Measurements from ENCODE around the gene THRA.

THRA gene

DNA sequence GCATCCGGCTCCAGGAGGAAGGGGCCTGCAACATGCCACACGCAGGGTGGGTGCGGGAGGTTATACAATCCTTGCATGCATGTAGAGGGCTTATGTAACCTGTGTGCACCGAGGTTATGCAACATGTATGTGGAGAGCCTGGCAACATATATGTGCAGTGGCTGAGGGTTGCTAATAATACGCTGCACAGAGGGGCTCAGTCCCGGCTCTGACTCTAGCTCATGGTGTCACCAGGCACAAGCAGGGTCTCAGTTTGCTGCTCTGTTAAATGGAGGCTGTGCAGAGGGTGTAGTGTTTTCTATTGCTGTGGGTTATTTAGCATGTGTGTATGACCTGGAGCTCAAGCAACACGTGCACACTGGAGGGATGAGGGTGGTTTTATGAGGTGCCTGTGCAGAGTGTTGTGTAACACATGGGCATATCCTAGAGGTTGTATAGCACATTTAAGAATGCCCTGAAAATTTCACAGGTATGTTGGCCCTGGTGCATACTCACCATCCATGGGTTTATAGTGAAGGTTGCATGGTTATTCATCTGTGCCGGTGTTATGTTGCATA is 13.3 kb downstream of the THRA start:
- in situ Hi-C loops (cut with MboI; ENCODE audit: low sequenced_read_pairs), result no loop called here

DNA sequence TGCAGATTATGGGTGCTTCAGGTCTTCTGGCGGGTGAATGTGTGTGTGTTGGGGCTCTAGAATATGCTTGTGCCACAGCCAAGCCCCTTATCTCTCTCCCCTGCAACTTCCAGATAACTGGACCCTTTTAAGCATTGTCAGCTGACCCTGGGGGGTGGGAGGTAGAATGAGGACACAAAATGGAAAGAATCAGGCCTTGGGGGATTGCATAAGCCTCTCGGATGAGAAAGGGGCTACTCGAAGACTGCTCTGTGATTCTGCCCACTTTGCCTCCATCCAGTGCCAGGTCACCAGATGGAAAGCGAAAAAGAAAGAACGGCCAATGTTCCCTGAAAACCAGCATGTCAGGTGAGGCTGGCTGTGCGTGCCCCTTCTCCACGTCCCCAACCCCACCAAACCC is 13.8 kb downstream of the THRA start:
- in situ Hi-C loops (cut with MboI; ENCODE audit: low sequenced_read_pairs), result no loop called here

DNA sequence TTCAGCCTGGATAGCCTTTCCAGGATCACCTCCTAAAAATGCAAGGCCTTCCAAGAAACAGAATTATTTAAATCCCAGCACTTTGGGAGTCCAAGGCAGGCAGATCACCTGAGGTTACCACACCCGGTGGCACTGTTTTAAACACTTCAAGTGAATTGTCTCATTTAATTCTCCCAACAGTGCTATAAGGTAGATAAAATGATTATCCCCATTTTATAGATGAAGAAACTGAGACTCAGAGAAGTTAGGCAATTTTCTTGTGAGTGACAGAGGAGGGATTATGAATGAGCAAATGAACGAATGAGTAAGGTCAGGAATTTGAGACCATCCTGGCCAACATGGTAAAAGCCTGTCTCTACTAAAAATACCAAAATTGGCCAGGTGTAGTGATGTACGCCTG is 16.8 kb downstream of the THRA start:
- in situ Hi-C loops (cut with MboI; ENCODE audit: low sequenced_read_pairs), result no loop called here

DNA sequence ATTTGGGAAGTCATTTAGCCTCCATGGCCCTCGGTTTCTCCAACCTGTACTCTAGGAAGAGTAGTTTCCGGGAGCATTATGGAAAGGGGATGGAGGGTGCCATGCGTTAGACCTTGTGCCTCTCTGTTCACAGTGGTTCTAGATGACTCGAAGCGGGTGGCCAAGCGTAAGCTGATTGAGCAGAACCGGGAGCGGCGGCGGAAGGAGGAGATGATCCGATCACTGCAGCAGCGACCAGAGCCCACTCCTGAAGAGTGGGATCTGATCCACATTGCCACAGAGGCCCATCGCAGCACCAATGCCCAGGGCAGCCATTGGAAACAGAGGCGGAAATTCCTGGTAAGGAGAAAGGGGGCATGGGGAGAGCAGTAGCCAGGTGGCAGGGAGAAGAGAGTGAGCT is 21.7 kb downstream of the THRA start:
- in situ Hi-C loops (cut with MboI; ENCODE audit: low sequenced_read_pairs), result no loop called here

DNA sequence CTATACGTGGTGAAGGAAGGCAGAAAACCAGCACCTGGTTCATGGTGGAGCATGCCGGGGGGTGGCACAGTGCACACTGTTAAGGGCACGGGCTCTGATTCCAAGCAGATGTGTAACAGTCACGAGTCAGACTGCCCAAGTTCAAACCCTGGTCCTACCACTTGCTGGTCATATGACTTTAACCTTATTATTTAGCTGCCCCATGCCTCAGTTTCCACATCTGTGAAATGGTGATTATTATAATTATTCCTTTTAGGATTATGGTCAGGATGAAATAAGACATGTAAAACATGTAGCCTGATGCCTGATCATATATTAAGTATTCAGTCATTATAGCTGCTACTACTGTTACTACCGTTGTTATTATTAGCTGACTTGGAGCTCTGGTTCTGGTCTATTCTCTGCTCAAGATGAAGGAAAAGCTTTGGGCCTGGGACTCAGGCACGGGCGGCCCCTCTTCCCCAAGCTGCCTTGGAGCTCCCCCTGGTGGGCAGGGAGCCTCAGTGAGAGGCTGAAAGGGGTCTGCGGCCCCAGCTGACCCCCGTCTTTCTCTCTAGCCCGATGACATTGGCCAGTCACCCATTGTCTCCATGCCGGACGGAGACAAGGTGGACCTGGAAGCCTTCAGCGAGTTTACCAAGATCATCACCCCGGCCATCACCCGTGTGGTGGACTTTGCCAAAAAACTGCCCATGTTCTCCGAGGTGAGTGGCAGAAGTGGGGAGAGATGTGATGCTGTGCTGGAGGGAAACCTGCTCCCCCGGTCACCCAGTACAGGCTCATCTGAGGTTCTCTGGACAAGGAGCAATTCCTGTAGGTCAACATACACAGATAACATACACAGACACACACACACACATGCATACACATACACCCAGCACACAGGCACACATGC is 23.6 kb downstream of the THRA start:
- in situ Hi-C loops (cut with MboI; ENCODE audit: low sequenced_read_pairs), result no loop called here

DNA sequence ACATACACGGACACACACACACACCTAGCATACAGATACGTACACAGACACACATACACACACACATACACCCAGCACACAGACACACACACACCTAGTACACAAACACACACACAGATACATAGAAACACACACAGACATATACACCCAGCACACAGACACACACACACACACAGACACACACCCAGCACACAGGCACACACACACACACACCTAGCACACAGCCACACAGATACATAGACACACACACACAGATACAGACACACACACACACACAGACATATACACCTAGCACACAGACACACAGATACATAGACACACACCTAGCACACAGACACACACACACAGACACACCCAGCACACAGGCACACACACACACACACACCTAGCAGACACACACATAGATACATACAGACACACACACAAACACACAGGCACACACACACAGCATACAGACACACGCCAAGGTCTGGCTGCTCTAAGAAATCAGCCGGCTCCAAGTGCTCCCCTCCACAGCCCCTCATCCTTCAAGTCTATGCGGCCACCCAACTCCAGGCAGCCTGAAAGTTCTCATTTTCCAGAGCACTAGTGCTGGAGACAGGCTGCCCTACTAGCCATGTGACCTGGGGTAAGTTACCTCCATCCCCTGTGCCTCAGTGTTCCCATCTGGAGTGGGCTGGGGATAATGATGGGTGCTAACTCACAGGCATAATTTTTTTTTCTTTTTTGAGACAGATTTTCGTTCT is 24.5 kb downstream of the THRA start:
- in situ Hi-C loops (cut with MboI; ENCODE audit: low sequenced_read_pairs), result no loop called here

DNA sequence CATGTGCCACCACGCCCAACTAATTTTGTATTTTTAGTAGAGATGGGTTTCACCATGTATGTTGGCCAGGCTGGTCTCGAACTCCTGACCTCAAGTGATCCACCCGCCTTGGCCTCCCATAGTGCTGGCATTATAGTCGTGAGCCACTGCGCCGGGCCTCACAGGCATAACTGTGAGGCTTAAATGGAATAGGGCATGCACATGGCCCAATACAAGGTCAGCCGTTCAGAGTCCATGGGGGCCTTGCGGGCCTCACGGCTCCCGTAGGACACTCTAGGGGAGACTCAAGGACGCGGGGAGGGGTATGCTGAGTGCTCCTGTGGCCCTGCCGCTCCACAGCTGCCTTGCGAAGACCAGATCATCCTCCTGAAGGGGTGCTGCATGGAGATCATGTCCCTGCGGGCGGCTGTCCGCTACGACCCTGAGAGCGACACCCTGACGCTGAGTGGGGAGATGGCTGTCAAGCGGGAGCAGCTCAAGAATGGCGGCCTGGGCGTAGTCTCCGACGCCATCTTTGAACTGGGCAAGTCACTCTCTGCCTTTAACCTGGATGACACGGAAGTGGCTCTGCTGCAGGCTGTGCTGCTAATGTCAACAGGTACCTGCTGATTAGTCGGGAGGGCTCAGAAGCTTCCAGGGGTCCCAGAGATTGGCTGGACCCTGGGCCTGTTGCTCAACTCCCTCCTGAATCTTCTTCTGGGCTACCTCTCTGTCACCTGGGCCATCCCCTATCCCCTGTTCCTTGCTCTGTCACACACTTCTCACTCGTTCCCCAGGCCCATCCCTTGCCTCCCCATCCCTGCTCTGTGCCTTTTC is 25.3 kb downstream of the THRA start:
- in situ Hi-C loops (cut with MboI; ENCODE audit: low sequenced_read_pairs), result no loop called here

DNA sequence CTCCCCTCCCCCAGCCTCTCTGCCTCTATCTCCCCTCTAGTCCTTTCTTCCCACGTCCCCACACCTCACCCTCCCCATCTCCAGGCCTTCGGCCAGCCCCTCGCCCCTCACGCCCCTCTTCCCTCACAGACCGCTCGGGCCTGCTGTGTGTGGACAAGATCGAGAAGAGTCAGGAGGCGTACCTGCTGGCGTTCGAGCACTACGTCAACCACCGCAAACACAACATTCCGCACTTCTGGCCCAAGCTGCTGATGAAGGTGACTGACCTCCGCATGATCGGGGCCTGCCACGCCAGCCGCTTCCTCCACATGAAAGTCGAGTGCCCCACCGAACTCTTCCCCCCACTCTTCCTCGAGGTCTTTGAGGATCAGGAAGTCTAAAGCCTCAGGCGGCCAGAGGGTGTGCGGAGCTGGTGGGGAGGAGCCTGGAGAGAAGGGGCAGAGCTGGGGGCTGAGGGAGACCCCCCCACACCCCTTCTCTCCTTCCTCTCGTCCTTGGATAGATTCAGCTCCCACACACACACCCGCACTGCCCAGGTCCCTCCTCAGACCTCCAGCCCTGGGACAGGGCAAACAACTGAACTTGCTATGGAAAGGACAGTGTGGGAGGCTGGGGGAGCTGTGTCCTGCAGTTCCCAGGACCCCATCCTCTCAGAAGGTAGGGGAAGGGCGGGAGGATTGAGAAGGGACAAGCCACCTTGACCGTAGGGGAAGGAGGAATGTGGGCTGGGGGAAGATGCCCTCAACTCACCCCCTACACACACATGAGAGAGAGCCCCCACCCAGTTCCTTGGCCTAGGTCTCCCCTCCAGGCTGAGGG is 26.5 kb downstream of the THRA start:
- in situ Hi-C loops (cut with MboI; ENCODE audit: low sequenced_read_pairs), result no loop called here

DNA sequence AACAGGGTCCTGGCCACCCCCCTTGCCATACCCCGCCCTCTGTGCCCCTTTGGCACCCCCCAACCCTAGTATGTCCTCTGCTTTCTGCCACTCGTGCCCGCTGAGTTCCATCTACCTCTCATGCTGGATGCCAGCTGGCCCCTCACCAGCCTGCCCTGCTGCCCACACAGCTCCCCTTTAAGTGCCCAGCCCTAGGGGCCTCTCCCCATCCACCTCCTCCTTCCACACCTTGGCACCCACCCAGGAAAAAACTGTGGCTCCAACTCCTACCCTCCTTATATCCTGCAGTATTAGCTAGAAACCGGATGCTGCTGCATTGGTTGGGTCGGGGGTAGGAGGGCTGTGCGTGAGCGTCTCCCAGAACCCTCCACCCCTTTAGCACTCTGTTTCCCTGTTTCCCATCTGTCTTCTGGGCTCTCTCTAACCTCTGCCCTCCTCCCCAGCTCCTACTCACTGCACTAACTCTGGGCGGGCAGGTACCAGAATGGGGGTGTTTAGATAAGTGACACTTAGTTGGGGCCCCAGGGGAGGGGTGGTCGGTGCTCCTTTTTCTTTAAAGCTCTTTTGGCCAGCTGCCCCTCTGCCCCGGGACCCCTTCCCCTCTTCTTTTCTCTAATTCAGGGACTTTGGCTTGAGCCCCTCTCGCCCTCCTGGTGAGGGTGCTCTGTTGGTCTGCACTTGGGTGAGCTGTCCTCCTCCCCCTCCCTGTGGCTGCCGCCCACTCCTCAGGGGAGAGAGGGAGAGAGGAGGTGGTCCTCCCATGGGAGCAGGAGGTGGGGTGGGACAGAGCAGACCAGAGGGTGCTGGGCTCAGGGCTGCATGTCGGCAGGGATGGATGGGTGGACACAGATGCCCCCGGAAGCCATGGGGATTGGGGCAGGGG is 27.7 kb downstream of the THRA start:
- in situ Hi-C loops (cut with MboI; ENCODE audit: low sequenced_read_pairs), result no loop called here

DNA sequence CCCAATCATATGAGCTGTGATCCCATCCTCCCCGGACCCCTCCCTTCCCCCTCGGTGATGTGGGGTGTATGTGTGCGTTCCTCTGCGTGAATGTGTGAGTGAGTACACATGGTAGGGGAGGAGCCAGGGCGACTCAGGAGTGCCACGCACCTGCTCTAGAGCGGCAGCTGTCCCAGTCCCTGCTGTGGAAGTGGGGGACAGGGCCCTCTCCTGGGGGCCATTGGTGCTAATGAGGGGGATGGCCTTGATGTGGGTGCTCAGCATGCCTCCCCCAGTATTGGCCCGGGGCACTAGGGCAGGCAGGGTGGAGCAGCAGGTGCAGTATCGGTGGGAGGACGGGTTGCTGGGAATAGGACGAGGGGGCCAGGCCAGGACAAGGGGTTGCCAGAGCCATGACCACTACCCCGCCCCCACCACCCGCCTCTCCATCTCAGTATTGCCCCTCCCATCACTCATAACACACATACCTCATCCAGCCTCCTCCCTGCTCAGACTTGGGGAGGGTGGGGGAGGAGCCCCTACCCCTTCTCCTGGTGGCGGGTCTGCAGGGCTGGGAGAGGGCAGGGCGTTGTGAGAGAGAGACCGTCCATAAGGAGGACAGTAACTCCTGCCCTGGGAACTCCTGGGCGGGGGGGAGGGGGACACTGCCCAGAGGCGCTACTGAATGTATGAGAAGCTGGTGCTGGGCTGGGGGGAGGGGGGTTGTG is 29.1 kb downstream of the THRA start:
- in situ Hi-C loops (cut with MboI; ENCODE audit: low sequenced_read_pairs), result no loop called here

DNA sequence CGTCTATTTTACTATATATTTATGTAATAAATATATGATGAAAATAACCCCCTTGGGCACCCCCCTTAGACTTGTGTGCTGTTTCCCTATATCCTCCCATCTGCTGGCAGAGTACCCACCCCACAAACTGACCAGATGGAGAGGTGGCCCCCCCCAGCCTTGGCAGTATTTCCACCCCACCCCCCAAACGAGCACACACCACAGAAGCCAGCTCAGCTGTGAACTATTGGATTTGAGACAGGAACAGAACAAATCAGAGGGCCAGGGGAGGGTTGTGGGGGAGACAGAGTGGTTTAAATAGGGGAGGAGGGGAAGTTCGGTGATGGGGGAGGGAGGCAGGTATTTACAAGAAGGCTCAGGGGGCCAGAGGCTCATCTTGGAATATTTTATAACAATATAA is 29.8 kb downstream of the THRA start:
- in situ Hi-C loops (cut with MboI; ENCODE audit: low sequenced_read_pairs), result no loop called here

DNA sequence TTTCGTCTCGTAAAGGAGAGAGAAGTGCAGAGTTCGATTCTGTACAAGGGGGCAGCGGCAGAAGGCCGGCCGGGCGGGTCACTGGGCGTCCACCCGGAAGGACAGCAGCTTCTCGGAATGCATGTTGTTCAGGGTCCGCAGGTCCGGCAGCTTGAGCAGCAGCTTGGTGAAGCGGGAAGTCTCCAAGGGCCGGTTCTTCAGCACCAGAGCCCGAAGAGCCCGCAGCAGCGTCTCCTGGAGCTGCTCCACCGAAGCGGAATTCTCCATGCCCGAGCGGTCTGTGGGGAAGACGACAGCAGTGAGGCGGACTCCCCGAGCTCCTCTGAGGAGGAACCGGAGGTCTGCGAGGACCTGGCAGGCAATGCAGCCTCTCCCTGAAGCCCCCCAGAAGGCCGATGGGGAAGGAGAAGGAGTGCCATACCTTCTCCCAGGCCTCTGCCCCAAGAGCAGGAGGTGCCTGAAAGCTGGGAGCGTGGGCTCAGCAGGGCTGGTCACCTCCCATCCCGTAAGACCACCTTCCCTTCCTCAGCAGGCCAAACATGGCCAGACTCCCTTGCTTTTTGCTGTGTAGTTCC is 30.3 kb downstream of the THRA start:
- in situ Hi-C loops (cut with MboI; ENCODE audit: low sequenced_read_pairs), result no loop called here

DNA sequence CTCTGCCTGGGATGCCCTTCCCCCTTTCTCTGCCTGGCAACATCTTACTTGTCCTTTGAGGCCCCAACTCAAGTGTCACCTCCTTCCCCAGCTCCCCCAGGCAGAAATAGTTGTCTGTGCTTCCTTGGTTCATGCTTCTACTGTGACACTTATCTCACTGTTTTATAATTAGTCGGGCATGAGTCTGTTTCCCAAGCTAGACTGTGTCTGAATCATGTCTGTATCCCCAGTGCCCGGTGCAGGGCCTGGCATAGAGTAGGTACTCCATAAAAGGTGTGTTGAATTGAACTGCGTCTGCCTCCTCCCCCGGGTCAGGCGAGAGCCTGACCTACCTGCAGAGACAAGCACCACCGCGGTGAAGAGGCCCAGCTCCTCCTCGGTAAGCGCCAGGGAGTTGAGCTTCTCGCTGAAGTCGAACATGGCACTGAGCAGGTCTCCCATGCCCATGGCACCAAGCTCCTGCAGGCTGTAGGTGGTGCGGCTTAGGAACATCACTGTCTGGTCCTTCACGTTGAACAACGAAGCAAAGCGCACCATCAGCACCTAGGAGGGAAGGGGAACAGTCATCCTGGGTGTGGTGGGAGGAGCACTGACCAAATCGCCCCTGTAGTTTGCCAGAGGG is 30.9 kb downstream of the THRA start:
- in situ Hi-C loops (cut with MboI; ENCODE audit: low sequenced_read_pairs), result no loop called here

DNA sequence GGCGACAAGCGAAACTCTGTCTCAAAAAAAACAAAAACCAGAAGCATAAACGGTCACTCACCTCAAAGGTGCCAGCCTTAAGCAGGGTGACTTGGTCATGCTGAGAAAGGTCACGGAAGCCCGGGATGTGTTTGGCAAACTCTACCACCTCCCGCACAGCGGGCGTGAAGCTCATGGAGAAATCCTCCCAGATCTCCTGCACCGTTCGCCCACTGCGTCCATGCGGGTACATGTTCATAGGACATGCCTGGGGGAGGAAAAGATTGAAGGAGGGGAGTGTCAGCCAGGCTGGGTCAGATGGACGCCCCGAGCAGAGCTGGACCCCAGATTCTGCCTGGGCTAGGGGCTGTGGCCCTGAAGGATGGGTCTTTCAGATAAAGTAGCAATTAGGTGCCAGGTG is 32.1 kb downstream of the THRA start:
- in situ Hi-C loops (cut with MboI; ENCODE audit: low sequenced_read_pairs), result no loop called here

DNA sequence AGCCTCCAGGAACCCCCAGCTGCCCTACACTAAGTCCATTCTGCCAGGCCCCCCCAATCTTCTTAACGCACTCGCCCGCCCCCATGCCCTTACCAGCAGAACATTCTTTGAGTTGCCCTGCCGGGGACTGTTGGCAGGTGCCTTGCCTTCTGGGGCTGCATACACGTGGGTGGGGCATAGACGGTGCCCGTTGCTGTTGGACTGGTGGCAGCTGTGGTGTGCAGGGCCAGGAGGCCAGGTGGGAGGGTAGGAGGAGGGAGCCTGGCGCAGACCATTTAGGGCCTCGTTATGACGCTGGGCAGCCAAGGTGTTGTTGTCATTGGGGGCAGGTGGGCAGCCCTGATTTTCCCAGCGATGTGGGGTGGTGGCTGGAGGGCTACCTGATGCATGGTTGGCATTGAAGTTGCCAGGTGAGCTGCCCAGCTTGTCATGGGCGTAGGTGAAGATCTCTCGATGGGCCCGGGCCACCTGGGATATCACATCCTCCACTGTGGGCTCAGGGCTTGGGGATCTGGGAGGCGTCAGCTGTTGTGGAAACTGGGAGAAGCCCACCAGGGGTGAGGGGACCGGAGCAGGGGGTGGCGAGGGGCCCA is 32.7 kb downstream of the THRA start:
- in situ Hi-C loops (cut with MboI; ENCODE audit: low sequenced_read_pairs), result no loop called here

DNA sequence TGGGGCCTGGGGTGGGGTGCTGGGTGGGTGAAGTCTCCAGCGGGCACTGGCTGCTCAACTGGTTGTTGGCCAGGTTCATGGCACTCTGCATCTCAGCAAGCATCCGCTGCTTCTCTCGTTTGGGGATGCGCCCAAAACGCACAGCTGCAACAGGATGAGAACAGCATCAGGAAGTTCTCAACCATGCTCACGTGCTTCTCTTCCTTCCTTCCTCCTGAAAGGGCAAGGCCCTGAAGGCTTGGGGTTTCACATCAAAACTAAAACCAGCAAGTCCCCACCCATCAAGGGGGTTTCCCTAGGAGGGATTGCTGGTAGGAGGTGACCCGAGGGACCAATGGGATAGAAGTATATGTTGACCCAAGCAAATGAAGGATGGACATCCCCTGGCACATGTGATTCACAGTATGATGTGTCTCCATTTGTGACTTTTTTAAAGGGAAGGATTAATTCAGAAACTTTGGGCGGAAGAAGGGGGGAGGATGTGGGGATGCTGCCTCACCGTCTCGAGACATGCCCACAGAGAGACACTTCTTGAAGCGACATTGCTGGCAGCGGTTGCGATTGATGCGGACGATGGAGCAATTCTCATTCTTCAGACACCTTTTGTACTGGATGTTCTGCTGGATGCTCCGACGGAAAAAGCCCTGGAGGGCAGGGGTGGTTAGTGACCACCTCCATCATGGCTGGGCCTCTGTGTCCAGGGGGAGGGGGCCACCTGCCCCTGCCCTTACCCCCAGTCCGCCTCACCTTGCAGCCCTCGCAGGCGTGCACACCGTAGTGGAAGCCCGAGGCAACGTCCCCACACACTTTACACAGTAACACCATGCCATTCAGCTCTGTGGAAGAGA is 33.4 kb downstream of the THRA start:
- in situ Hi-C loops (cut with MboI; ENCODE audit: low sequenced_read_pairs), result no loop called here

DNA sequence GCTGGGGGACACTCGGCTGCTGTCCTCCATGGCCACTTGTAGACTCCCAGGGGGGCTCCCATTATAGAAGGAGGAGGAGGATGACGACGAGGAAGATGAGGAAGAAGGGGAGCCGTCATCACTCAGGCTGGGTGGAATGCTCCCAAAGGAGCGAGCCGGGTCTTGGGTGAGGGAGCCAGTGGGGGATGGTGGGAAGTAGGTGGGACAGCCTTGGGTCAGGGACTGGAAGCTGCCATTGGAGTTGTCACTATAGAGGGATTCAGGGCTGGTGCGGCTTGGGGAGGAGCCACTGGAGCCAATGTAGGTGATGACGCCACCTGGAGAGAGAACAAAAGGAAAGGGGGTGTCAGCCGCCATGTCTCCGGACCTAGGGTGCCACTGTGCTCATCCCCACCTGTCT is 34.3 kb downstream of the THRA start:
- in situ Hi-C loops (cut with MboI; ENCODE audit: low sequenced_read_pairs), result no loop called here

Data from HL-60/S4 treated with phorbol 12-myristate 13-acetate at 8.2 ng/mL for 4 days and 3 days (cell line).